ENCODE data around the gene PAX8.
A peak's percentile ranks its signal among the peaks of the same experiment; 100 is the strongest.
"Not testable (repeated sequence)": the region's sequence is repeated elsewhere in the genome, so short reads cannot be mapped to it uniquely, and the experiment has no call there.

PAX8 gene

GRCh38 chr2:113278742-113279139, at the start of gene PAX8:
PAX8 (minus strand) TSS chr2:113278921; CDS start chr2:113278394, 527 bp downstream.
- no peak for DNase-seq
- in situ Hi-C loops (cut with MboI; ENCODE audit: low pct_unique_long_range_greater_than_20kb, low sequenced_read_pairs): no loop called here

DNA sequence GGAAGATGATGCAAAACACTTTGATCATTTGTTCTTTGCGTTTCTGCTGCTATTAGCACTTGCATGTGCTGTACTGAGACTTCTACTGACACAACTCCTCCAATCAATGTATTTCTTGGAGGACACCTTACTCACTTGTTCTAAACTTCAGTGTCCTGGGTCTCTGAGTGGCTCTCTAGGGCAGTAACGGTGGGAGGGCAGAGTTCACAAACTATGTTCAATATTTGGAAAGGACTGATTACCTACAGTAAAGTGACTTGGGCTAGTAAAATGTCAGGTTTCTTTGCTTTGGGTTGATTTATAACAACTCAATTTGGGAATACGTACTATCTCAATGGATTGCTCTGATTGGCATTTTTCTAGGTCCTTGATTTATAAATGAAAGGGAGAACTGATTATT, 49.3 kb upstream of the PAX8 start:
- no peak for DNase-seq
- in situ Hi-C loops (cut with MboI; ENCODE audit: low pct_unique_long_range_greater_than_20kb, low sequenced_read_pairs): no loop called here

GRCh38 chr2:113325161-113325731, 46.5 kb upstream of the PAX8 start:
- in situ Hi-C loops (cut with MboI; ENCODE audit: low pct_unique_long_range_greater_than_20kb, low sequenced_read_pairs); DNase-seq: not testable (repeated sequence)

GRCh38 chr2:113324684-113325160, 46.0 kb upstream of the PAX8 start:
- in situ Hi-C loops (cut with MboI; ENCODE audit: low pct_unique_long_range_greater_than_20kb, low sequenced_read_pairs): no loop called here
- peak; percentile 44 for DNase-seq

- in situ Hi-C loops (cut with MboI; ENCODE audit: low pct_unique_long_range_greater_than_20kb, low sequenced_read_pairs); DNase-seq: not testable (repeated sequence)
Observed at GRCh38 chr2:113323129-113323528, 44.4 kb upstream of the PAX8 start.

- DNase-seq; in situ Hi-C loops (cut with MboI; ENCODE audit: low pct_unique_long_range_greater_than_20kb, low sequenced_read_pairs): not testable (repeated sequence)
Observed at GRCh38 chr2:113320106-113320505, 41.4 kb upstream of the PAX8 start.

GRCh38 chr2:113318941-113319340, 40.2 kb upstream of the PAX8 start:
- in situ Hi-C loops (cut with MboI; ENCODE audit: low pct_unique_long_range_greater_than_20kb, low sequenced_read_pairs); DNase-seq: not testable (repeated sequence)

DNA sequence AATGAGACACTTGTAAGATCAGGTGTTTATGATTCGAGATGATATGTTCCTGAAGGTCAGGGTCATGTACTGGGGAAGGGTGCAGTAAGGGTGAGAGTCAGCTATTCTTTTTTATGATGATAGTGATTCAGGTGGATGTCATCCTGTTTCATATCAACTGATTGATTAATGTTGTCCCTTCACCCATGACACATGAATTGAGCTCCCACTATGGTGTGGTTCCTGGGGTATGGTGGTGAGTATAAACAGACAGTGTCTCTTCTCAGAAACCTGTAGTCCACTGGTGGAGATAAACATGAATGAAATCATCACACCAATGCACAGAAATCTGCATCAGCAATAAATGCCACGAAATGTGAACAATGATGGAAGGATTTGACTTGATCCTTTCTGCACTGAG, 37.4 kb upstream of the PAX8 start:
- in situ Hi-C loops (cut with MboI; ENCODE audit: low pct_unique_long_range_greater_than_20kb, low sequenced_read_pairs): no loop called here
- no peak for DNase-seq

- in situ Hi-C loops (cut with MboI; ENCODE audit: low pct_unique_long_range_greater_than_20kb, low sequenced_read_pairs): not testable (repeated sequence)
Observed at GRCh38 chr2:113314663-113315062, 35.9 kb upstream of the PAX8 start.

DNA sequence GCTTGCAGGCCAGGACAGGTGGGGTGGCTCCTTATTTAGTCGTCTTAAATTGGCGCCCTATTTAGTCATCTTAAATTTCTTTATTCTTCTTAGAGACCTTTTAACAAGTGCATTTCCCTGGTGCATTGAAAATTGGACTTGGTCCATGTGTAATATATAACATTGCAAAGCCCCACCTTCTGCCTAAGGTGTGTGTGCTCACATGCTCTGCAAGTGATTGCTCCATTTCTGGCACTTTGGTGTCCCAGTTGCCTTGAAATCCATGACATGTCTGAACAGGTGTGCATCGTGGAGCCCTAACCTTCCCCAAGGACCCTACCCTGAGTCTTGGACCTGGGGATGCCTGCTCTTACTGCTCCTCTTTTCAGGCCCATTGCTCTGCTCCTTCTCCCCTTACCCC, 35.5 kb upstream of the PAX8 start:
- DNase-seq; in situ Hi-C loops (cut with MboI; ENCODE audit: low pct_unique_long_range_greater_than_20kb, low sequenced_read_pairs): not testable (repeated sequence)

More at GRCh38 chr2:113314663-113315062, 35.9 kb upstream of the PAX8 start:
- DNase-seq: not testable (repeated sequence)

GRCh38 chr2:113311781-113312180, 33.1 kb upstream of the PAX8 start:
- in situ Hi-C loops (cut with MboI; ENCODE audit: low pct_unique_long_range_greater_than_20kb, low sequenced_read_pairs); DNase-seq: not testable (repeated sequence)

GRCh38 chr2:113311191-113311590, 32.5 kb upstream of the PAX8 start:
- DNase-seq; in situ Hi-C loops (cut with MboI; ENCODE audit: low pct_unique_long_range_greater_than_20kb, low sequenced_read_pairs): not testable (repeated sequence)

- DNase-seq: no peak
- in situ Hi-C loops (cut with MboI; ENCODE audit: low pct_unique_long_range_greater_than_20kb, low sequenced_read_pairs): no loop called here
Observed at GRCh38 chr2:113309655-113310387, 31.1 kb upstream of the PAX8 start.

DNA sequence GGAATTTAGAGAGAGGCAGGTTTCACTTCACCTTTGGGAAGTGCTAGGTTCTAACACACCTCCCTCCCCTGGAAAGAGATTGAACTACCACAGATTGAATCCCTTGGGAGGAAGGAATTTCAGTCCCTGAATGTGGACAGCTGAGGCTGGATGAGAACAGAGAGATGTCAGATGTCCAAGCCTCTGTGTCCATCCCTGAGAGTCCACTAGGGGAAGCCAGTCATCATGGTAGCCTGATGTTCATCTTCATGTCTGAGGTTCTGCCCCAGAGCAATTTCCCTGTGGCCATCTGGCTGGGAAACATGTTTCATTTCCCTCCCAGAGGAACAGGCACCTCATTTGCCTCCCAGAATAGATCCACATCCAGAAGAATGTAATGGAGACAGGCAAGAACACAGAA, 30.1 kb upstream of the PAX8 start:
- in situ Hi-C loops (cut with MboI; ENCODE audit: low pct_unique_long_range_greater_than_20kb, low sequenced_read_pairs); DNase-seq: not testable (repeated sequence)

DNA sequence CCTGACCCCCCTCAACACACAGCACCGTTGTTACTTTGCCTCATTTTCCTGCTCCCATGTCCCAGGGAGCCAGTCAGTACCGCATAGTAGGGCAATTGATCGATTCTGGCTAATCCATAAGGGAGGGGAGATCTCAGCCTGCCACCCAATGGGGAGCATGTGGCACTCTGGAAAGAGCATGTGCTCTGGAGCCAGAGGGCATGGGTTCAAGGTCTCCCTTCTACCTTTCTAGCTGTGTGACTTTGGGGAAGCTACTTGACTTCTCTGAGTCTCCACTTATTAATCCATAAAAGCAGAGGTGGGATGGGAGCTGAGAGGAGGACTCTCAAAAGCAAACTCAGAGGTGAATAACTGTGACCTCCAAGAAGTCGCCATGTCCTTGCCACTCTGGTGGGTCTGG, 27.5 kb upstream of the PAX8 start:
- in situ Hi-C loops (cut with MboI; ENCODE audit: low pct_unique_long_range_greater_than_20kb, low sequenced_read_pairs); DNase-seq: not testable (repeated sequence)

GRCh38 chr2:113305749-113306148, 27.0 kb upstream of the PAX8 start:
- DNase-seq; in situ Hi-C loops (cut with MboI; ENCODE audit: low pct_unique_long_range_greater_than_20kb, low sequenced_read_pairs): not testable (repeated sequence)

- no peak for DNase-seq
- in situ Hi-C loops (cut with MboI; ENCODE audit: low pct_unique_long_range_greater_than_20kb, low sequenced_read_pairs): no loop called here
Observed at GRCh38 chr2:113305146-113305545, 26.4 kb upstream of the PAX8 start.

- no peak for DNase-seq
- in situ Hi-C loops (cut with MboI; ENCODE audit: low pct_unique_long_range_greater_than_20kb, low sequenced_read_pairs): no loop called here
Observed at GRCh38 chr2:113304702-113305101, 26.0 kb upstream of the PAX8 start.

DNA sequence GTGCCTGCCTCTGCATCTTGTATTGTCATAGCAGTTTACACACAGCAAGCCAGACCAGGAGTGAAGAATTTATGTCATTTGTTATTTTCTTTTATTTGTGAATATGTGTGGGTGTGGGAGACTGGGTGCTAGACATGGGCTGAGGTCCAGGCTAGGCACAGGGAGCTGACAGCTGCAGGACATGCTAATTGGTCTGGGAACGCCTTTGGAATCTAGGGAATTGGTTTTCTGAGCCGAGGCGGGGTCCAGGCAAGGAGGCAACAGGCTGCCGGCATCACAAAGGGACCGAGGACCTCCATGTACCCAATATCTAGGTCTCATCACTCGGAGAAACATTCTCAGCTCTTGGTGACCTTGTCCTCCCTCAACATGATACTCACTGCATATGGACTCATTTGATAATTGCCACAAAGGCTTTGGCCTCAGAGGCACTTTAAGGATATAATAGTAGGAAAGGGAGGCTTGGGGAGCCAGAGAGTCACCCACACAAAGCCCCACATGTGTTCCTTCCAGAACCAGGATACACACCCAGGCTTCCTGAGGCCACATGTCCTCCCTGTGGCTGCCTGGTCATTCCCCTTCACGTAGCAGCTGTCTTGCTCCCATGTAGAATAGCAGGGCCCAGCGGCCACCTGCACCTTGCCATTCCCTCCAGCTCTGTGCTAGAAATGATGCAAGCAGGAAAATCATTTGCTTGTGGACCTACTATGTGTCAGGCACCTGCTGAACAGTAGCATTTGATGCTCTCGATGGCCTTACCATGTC, 23.7 kb upstream of the PAX8 start:
- DNase-seq; in situ Hi-C loops (cut with MboI; ENCODE audit: low pct_unique_long_range_greater_than_20kb, low sequenced_read_pairs): not testable (repeated sequence)

DNA sequence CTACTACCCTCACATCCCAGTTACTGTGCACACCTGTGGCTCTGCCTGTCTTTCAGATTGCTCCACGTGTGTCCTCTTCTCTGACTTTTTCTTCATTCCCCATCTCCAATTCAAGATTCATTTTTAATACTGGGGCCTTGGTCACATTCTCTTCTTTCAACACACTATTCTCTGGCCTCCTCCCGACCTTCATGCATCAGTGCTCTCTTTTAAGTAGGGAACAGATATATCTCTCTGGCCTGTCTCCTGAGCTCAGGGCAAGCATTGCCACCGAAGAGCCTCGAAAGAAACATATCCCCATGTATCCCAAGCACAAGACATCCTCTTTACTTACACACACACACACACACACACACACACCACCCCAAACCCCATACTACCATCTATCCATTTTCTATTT, 21.6 kb upstream of the PAX8 start:
- in situ Hi-C loops (cut with MboI; ENCODE audit: low pct_unique_long_range_greater_than_20kb, low sequenced_read_pairs): no loop called here

More for the DNA sequence above, 21.6 kb upstream of the PAX8 start:
- no peak for DNase-seq

Data from KBM-7 (cell line).